Measurements from ENCODE around the gene CENPX. TPM values are rescaled to one million over a fixed set of nuclear protein-coding genes. Genes with fewer than 3 reads are reported as not detected.

The CENPX gene
- total and polyA plus RNA-seq, 2 of the 13 experiments (the other 11 are each of a cell fraction or from before 2014, with no cell fraction given): 92.7 to 170 TPM

- TF ChIP-seq ZFAT (CRISPR knock-in tag; conservative IDR thresholded peaks at IDR 0.05) (0 out of 2 replicates have a peak, but pooled peaks have one; percentile 23), KLF15 (CRISPR knock-in tag; IDR thresholded peaks at IDR 0.05; ENCODE audit: borderline replicate concordance) (0 out of 2 replicates have a peak, but pooled peaks have one; percentile 29), ZNF501 (CRISPR knock-in tag; IDR thresholded peaks at IDR 0.05) (no peak), ZNF430 (CRISPR knock-in tag; IDR thresholded peaks at IDR 0.05) (peak; percentile 63; the same call in 1 of the 2 replicates), PREB (CRISPR knock-in tag; IDR thresholded peaks at IDR 0.05) (0 out of 2 replicates have a peak, but pooled peaks have one; percentile 8), TCF12 (IDR thresholded peaks at IDR 0.05) (no peak), TCF12 (CRISPR knock-in tag; IDR thresholded peaks at IDR 0.05) (peak; percentile 10; the same call in 1 of the 2 replicates), EED (CRISPR knock-in tag; IDR thresholded peaks at IDR 0.05) (0 out of 2 replicates have a peak, but pooled peaks have one; percentile 3), ZHX2 (IDR thresholded peaks at IDR 0.05; ENCODE audit: low read depth) (no peak), ZHX2 (CRISPR knock-in tag; IDR thresholded peaks at IDR 0.05; ENCODE audit: borderline replicate concordance) (no peak), SIN3A (IDR thresholded peaks at IDR 0.05; ENCODE audit: borderline replicate concordance, low read depth, low read length) (peak; percentile 5; the same call in 1 of the 2 replicates), ZFX (CRISPR knock-in tag; IDR thresholded peaks at IDR 0.05; ENCODE audit: low read depth) (peak; percentile 58), ZNF776 (CRISPR knock-in tag; IDR thresholded peaks at IDR 0.05) (peak; percentile 9; the same call in 1 of the 2 replicates), XRCC5 (optimal IDR thresholded peaks at IDR 0.05; ENCODE audit: low read length) (no peak), RFXANK (CRISPR knock-in tag; IDR thresholded peaks at IDR 0.05) (0 out of 2 replicates have a peak, but pooled peaks have one; percentile 16)
- TF ChIP-seq, protein P1, sequence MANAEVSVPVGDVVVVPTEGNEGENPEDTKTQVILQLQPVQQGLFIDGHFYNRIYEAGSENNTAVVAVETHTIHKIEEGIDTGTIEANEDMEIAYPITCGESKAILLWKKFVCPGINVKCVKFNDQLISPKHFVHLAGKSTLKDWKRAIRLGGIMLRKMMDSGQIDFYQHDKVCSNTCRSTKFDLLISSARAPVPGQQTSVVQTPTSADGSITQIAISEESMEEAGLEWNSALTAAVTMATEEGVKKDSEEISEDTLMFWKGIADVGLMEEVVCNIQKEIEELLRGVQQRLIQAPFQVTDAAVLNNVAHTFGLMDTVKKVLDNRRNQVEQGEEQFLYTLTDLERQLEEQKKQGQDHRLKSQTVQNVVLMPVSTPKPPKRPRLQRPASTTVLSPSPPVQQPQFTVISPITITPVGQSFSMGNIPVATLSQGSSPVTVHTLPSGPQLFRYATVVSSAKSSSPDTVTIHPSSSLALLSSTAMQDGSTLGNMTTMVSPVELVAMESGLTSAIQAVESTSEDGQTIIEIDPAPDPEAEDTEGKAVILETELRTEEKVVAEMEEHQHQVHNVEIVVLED (CRISPR knock-in tag; IDR thresholded peaks at IDR 0.05; ENCODE audit: borderline replicate concordance): no peak
- TF ChIP-seq, protein P2, sequence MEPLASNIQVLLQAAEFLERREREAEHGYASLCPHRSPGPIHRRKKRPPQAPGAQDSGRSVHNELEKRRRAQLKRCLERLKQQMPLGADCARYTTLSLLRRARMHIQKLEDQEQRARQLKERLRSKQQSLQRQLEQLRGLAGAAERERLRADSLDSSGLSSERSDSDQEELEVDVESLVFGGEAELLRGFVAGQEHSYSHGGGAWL (CRISPR knock-in tag; IDR thresholded peaks at IDR 0.05): no peak
- TF ChIP-seq, protein P3, sequence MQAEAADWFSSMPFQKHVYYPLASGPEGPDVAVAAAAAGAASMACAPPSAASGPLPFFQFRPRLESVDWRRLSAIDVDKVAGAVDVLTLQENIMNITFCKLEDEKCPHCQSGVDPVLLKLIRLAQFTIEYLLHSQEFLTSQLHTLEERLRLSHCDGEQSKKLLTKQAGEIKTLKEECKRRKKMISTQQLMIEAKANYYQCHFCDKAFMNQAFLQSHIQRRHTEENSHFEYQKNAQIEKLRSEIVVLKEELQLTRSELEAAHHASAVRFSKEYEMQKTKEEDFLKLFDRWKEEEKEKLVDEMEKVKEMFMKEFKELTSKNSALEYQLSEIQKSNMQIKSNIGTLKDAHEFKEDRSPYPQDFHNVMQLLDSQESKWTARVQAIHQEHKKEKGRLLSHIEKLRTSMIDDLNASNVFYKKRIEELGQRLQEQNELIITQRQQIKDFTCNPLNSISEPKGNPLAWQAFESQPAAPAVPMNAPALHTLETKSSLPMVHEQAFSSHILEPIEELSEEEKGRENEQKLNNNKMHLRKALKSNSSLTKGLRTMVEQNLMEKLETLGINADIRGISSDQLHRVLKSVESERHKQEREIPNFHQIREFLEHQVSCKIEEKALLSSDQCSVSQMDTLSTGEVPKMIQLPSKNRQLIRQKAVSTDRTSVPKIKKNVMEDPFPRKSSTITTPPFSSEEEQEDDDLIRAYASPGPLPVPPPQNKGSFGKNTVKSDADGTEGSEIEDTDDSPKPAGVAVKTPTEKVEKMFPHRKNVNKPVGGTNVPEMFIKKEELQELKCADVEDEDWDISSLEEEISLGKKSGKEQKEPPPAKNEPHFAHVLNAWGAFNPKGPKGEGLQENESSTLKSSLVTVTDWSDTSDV (CRISPR knock-in tag; IDR thresholded peaks at IDR 0.05): 0 out of 2 replicates have a peak, but pooled peaks have one; percentile 14
Measured at GRCh38 chr17:82065193-82065637, 42.5 kb upstream of the CENPX start (continued).

Measured in HepG2 (cell line).